Prostate gland (tissue), 2 donors: ENCODE data around the gene SLC26A9. TPM values are rescaled to one million over a fixed set of nuclear protein-coding genes. Genes with fewer than 3 reads are reported as not detected.

Experiments used
- DNase-seq: peaks from one replicate; pipeline ENCODE4 v3.0.0-alpha.2; 2019; ENCODE audit warnings: low spot score
- H3K27ac ChIP-seq, 2 donors: fragments of 200-600 bp; sonication (generic); 2 replicates each; pipeline ENCODE4 v1.5.1; 2017 to 2019
- H3K27me3 ChIP-seq: fragments of 200-600 bp; sonication (generic); replicated peaks from 2 replicates; pipeline ENCODE4 v1.5.1; 2019; ENCODE audit not compliant: insufficient read depth
- H3K36me3 ChIP-seq, 2 donors: fragments of 200-600 bp; sonication (generic); 1 replicate in 1 of 2; 2 replicates in 1 of 2; pipeline versions ENCODE4 v1.5.1 to v1.8.1; 2017 to 2019
- H3K4me1 ChIP-seq: fragments of 200-600 bp; sonication (generic); replicated peaks from 2 replicates; pipeline ENCODE4 v1.5.1; 2019
- H3K4me3 ChIP-seq, 2 donors: fragments of 200-600 bp; sonication (generic); 2 replicates each; pipeline ENCODE4 v1.5.1; 2017 to 2019
- H3K9me3 ChIP-seq: fragments of 200-600 bp; sonication (generic); 2 replicates; pipeline ENCODE4 v1.5.1; 2017
- POLR2A ChIP-seq: fragments of 450-650 bp; IDR thresholded peaks from one replicate; pipeline ENCODE4 v1.6.1; 2016; ENCODE audit warnings: antibody characterized with exemption, mild to moderate bottlenecking
- POLR2AphosphoS5 ChIP-seq: sonication (generic); formaldehyde crosslinking; IDR thresholded peaks from one replicate; pipeline ENCODE4 v1.6.1; 2017; ENCODE audit warnings: antibody characterized with exemption
- WGBS: methylation state at CpG from one replicate; pipeline ENCODE4 v1.1.5; 2018; 5-methylcytosine and 5-hydroxymethylcytosine counted together
- intact Hi-C: fragments of 100-400 bp; cut with DNase I; formaldehyde crosslinking; loops from one replicate; pipeline ENCODE4 v1.14.2; 2022
- total RNA-seq, 2 donors: library from RNA; depleted of rRNA; stranded (reverse); fragments of >200 nt; gene quantifications; one replicate each; pipeline ENCODE4 v1.1.0, GENCODE V29; 2016
- TF ChIP-seq, protein P1 (sequence below), 4 experiments: fragments of 200-600 bp in 2 of 4; fragments of 450-650 bp in 2 of 4; sonication (generic) in 2 of 4; IDR thresholded peaks; 1 replicate in 3 of 4; 2 replicates in 1 of 4; pipeline ENCODE4 v1.5.1; 2016 to 2019; ENCODE audit warnings: antibody characterized with exemption in 4 of 4, mild to moderate bottlenecking in 2 of 4, moderate library complexity in 2 of 4

Gene SLC26A9
- under 1 TPM in 1 of 2 donors, not detected in 1; 0.09 TPM for total RNA-seq

GRCh38 chr1:205943245-205943644, at the start of gene SLC26A9:
SLC26A9 (minus strand) TSS chr1:205943456; CDS start chr1:205935820, 7,636 bp downstream.
- no peak within 1 kb of the TSS for H3K27ac ChIP-seq
- WGBS: 45% methylated on average over 7 of the region's 7 CpGs
- intact Hi-C loops: no loop called here
- peaks cover 8% of the 10 kb centered on the region for H3K27me3 ChIP-seq
- no peak for DNase-seq
- no peak within 1 kb of the TSS for H3K4me3 ChIP-seq
- no peaks in the 10 kb centered on the region for H3K4me1 ChIP-seq
- H3K36me3 ChIP-seq: no peaks in the 10 kb centered on the region
- H3K9me3 ChIP-seq: no peaks in the 10 kb centered on the region
- TF ChIP-seq POLR2A: no peak
- TF ChIP-seq, protein P1, sequence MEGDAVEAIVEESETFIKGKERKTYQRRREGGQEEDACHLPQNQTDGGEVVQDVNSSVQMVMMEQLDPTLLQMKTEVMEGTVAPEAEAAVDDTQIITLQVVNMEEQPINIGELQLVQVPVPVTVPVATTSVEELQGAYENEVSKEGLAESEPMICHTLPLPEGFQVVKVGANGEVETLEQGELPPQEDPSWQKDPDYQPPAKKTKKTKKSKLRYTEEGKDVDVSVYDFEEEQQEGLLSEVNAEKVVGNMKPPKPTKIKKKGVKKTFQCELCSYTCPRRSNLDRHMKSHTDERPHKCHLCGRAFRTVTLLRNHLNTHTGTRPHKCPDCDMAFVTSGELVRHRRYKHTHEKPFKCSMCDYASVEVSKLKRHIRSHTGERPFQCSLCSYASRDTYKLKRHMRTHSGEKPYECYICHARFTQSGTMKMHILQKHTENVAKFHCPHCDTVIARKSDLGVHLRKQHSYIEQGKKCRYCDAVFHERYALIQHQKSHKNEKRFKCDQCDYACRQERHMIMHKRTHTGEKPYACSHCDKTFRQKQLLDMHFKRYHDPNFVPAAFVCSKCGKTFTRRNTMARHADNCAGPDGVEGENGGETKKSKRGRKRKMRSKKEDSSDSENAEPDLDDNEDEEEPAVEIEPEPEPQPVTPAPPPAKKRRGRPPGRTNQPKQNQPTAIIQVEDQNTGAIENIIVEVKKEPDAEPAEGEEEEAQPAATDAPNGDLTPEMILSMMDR (IDR thresholded peaks at IDR 0.05): no peak
- TF ChIP-seq POLR2AphosphoS5: no peak

DNA sequence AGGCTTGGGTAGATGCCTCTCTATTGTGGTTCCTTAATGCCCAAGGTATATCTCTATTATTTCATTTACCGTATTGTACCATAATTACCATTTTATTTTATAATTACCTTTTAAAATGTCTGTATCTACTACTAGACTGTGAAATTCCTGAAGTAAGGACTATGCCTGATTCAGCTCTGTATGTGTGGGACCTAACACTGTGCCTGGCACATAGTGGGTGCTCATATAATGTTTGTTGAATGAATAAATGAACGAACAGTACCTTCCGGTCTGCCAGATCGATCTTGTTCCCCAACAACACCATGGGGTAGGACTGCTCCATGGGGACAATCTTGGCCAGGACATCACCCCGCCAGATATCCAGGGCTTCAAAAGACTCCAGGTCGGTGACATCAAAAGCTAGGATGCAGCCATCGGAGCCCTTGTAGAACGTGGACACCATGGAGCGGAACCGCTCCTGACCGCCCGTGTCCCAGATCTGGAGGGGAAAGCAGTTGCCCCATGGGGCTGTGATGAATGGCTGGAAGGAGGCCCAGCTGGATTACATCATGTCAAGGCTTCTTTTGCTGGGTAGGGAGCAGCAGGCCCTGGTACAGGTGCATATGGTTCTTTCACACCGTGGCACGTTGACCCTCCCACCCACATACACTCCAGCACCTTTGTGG, 49.1 kb upstream of the SLC26A9 start:
- 94% methylated on average over 14 of the region's 14 CpGs for WGBS
- no peaks in the 10 kb centered on the region for H3K4me1 ChIP-seq

DNA sequence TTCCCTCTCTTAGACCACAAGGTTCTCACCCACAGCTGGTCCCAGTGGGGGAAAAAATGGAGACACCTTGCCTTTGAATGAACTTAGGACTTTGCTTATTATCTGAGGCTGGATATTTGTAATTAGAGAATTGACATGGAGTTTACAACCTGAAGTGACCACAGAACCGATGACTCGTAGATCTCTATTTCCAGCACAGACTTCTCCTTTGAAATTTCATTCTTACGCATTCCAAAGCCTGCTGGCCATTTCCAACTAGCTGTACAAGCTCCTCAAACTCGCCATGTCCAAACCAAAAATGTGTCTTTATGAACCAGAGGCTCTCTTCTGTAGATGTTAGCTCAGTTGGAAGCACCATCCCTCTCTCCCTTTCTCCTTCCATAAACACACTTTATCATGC, 48.0 kb upstream of the SLC26A9 start:
- H3K27me3 ChIP-seq: no peaks in the 10 kb centered on the region
- DNase-seq: no peak
- no peak overlapping the region for H3K27ac ChIP-seq
- H3K4me1 ChIP-seq: no peaks in the 10 kb centered on the region
- no peaks in the 10 kb centered on the region for H3K36me3 ChIP-seq
- H3K4me3 ChIP-seq: no peak overlapping the region
- TF ChIP-seq POLR2A: no peak
- TF ChIP-seq, protein P1 (IDR thresholded peaks at IDR 0.05): no peak
- TF ChIP-seq POLR2AphosphoS5: no peak
- intact Hi-C loops: no loop called here
- no peaks in the 10 kb centered on the region for H3K9me3 ChIP-seq
- WGBS: 88% methylated on average over 4 of the region's 4 CpGs

More for the DNA sequence above, 49.1 kb upstream of the SLC26A9 start:
- DNase-seq: no peak
- no peaks in the 10 kb centered on the region for H3K36me3 ChIP-seq
- TF ChIP-seq POLR2A: no peak
- TF ChIP-seq POLR2AphosphoS5: no peak
- TF ChIP-seq, protein P1 (IDR thresholded peaks at IDR 0.05): no peak
- H3K27me3 ChIP-seq: no peaks in the 10 kb centered on the region
- H3K27ac ChIP-seq: no peak overlapping the region
- intact Hi-C loops: no loop called here
- no peak overlapping the region for H3K4me3 ChIP-seq
- H3K9me3 ChIP-seq: no peaks in the 10 kb centered on the region

GRCh38 chr1:205990226-205990625, 47.0 kb upstream of the SLC26A9 start:
- TF ChIP-seq POLR2AphosphoS5 (no peak), POLR2A (no peak)
- TF ChIP-seq, protein P1 (IDR thresholded peaks at IDR 0.05): no peak
- H3K27me3 ChIP-seq: no peaks in the 10 kb centered on the region
- intact Hi-C loops: no loop called here
- H3K4me1 ChIP-seq: no peaks in the 10 kb centered on the region
- WGBS: 91% methylated on average over 2 of the region's 2 CpGs
- H3K36me3 ChIP-seq: no peaks in the 10 kb centered on the region
- H3K4me3 ChIP-seq: no peak overlapping the region
- no peaks in the 10 kb centered on the region for H3K9me3 ChIP-seq
- no peak overlapping the region for H3K27ac ChIP-seq
- DNase-seq: no peak

DNA sequence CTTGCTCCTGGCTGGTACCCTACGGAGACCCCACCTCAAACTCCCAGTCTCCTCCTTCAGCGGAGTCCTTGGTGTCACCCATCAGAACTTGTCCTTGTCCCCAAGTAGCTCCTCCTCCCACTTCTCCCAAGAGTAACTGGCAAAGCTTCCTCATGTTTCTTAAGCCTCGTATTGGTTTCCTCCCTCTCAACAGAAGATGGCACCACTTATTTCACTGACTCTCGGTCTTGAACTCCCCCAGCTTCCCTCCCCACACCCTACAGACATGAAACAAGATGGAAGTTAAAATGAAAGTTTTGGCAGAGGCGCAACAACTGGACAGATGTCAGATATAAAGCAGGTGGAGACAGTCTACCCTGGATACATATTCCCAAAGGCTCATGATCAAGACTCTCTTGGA, 46.5 kb upstream of the SLC26A9 start:
- 83% methylated on average over 5 of the region's 5 CpGs for WGBS
- intact Hi-C loops: no loop called here
- Histone ChIP-seq H3K27ac (no peak overlapping the region), H3K4me3 (no peak overlapping the region), H3K36me3 (no peaks in the 10 kb centered on the region), H3K27me3 (no peaks in the 10 kb centered on the region), H3K4me1 (no peaks in the 10 kb centered on the region), H3K9me3 (no peaks in the 10 kb centered on the region)
- no peak for TF ChIP-seq POLR2A
- no peak for TF ChIP-seq POLR2AphosphoS5
- TF ChIP-seq, protein P1 (IDR thresholded peaks at IDR 0.05): no peak
- no peak for DNase-seq
